Fibroblast of peridontal ligament (primary cell): ENCODE results near the gene MYO1B.

Experiments
- DNase-seq: peaks from one replicate; pipeline ENCODE4 v3.0.0-alpha.2; 2010; ENCODE audit errors: extremely low read depth

Gene MYO1B

GRCh38 chr2:191225690-191226089 lies 19.5 kb upstream of the MYO1B start:
- DNase-seq = no peak

- peak; percentile 70 for DNase-seq
Measured at GRCh38 chr2:191226196-191226595, 19.0 kb upstream of the MYO1B start.

GRCh38 chr2:191228333-191228732 lies 16.9 kb upstream of the MYO1B start:
- DNase-seq = no peak

- no peak for DNase-seq
Measured at GRCh38 chr2:191228861-191229260, 16.3 kb upstream of the MYO1B start.

- DNase-seq = peak; percentile 84
Measured at GRCh38 chr2:191230174-191230573, 15.0 kb upstream of the MYO1B start.

- DNase-seq = peak; percentile 92
Measured at GRCh38 chr2:191231995-191232394, 13.2 kb upstream of the MYO1B start.

GRCh38 chr2:191233533-191233932 lies 11.7 kb upstream of the MYO1B start:
- DNase-seq = no peak

- DNase-seq = peak; percentile 56
Measured at GRCh38 chr2:191234376-191234775, 10.8 kb upstream of the MYO1B start.

- DNase-seq = no peak
Measured at GRCh38 chr2:191240871-191241270, 4.3 kb upstream of the MYO1B start.

- DNase-seq = no peak
Measured at GRCh38 chr2:191241418-191241817, 3.8 kb upstream of the MYO1B start.

- no peak for DNase-seq
Measured at GRCh38 chr2:191243154-191243553, 2.0 kb upstream of the MYO1B start.

GRCh38 chr2:191244350-191244749 lies 854 bp upstream of the MYO1B start:
- DNase-seq = no peak

- DNase-seq = peak; percentile 67
Measured at GRCh38 chr2:191245869-191246531, 796 bp downstream of the MYO1B start.

GRCh38 chr2:191246820-191247380 lies 1.7 kb downstream of the MYO1B start:
- DNase-seq = peak; percentile 50

GRCh38 chr2:191247381-191248057 lies 2.3 kb downstream of the MYO1B start:
- DNase-seq = peak; percentile 96

- peak; percentile 54 for DNase-seq
Measured at GRCh38 chr2:191249156-191249813, 4.1 kb downstream of the MYO1B start.

- DNase-seq = peak; percentile 35
Measured at GRCh38 chr2:191250400-191250799, 5.2 kb downstream of the MYO1B start.

- no peak for DNase-seq
Measured at GRCh38 chr2:191250986-191251385, 5.8 kb downstream of the MYO1B start.

- no peak for DNase-seq
Measured at GRCh38 chr2:191252699-191253098, 7.5 kb downstream of the MYO1B start.

GRCh38 chr2:191253476-191253875 lies 8.3 kb downstream of the MYO1B start:
- DNase-seq = no peak

- DNase-seq = no peak
Measured at GRCh38 chr2:191255271-191255670, 10.1 kb downstream of the MYO1B start.

- DNase-seq = no peak
Measured at GRCh38 chr2:191255756-191256312, 10.6 kb downstream of the MYO1B start.
